Measurements from ENCODE around the gene COL17A1. TPM values are rescaled to one million over a fixed set of nuclear protein-coding genes. Genes with fewer than 3 reads are reported as not detected.

Gene COL17A1
- total RNA-seq, 1 experiment from 2014 or later = 3.5 TPM

DNA sequence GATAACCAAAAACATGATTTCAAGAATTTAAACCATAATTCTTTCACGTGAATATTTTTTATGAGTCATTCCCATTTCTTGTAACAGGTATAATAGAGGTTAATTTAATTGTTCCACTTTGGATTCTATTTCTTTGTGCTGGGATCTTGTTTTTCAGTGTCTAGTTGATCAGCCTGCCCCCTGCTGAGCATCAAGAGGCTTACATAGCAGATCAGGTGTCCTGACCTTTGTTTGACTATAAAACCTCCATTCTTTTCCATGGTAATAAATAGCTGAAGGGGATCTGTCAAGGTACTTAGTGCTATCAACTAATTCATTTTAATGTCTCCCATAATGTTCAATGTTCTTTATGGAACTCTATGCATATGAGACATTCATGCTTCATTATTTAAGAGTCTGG is 4.9 kb downstream of the COL17A1 start:
- Histone ChIP-seq H2AFZ (ENCODE audit: low read depth, low read length, poor library complexity, severe bottlenecking) (peak overlapping the region; percentile 64), H3K27ac (ENCODE audit: low read depth, low read length) (no peak overlapping the region), H3K4me2 (ENCODE audit: low read length) (no peak overlapping the region), H3K4me3 (replicated peaks in 1 of 2; ENCODE audit: low read depth in 1 of 2, low read length in 2 of 2) (no peak overlapping the region), H3K9me3 (ENCODE audit: control insufficient read depth in 1 of 2, insufficient read depth in 1 of 2, low read depth in 1 of 2, low read length in 2 of 2) (no peaks in the 10 kb centered on the region), H3K79me2 (ENCODE audit: insufficient read depth, low read length) (no peaks in the 10 kb centered on the region), H3K9ac (ENCODE audit: low read length) (no peak overlapping the region), H3K36me3 (ENCODE audit: control insufficient read depth in 1 of 2, insufficient read depth in 2 of 2, low read length in 2 of 2) (no peaks in the 10 kb centered on the region), H4K20me1 (ENCODE audit: insufficient read depth) (no peaks in the 10 kb centered on the region), H3K4me1 (ENCODE audit: control insufficient read depth in 1 of 2, insufficient read depth in 2 of 2, low read length in 2 of 2) (peaks cover 14 to 26% of the 10 kb centered on the region in 2 experiments), H3K27me3 (ENCODE audit: insufficient read depth, low read length) (no peaks in the 10 kb centered on the region), H3K9me2 (ENCODE audit: insufficient read depth) (no peaks in the 10 kb centered on the region)
- DNase-seq (ENCODE audit: low read depth, low spot score) = peak; percentile 59
- ChIA-PET RAD21 (ENCODE audit: low non-redundant PET in 1 of 2, low total read pairs in 2 of 2, uncharacterized antibody in 2 of 2, unreplicated experiment in 2 of 2) (interaction anchor here in 1 of 2 experiments (1.1 kb wide), 1 partner anchor 42 kb away, joined by 3 read pairs; no protein-coding TSS in a partner anchor), CTCF (interaction anchor here (0.6 to 1.6 kb wide), 6 partner anchors 35 to 193 kb away, joined by 3 to 7 read pairs (median 4); partner anchors contain the start of gene SFR1), POLR2A (interaction anchor here (1.2 kb wide), 1 partner anchor 192 kb away, joined by 3 read pairs; no protein-coding TSS in a partner anchor)
- intact Hi-C loops (cut with micrococcal nuclease) = loop anchor here (1.0 to 2.0 kb wide), 2 partner anchors 42 to 192 kb away; partner anchors contain the start of gene SFR1
- BruUV-seq (replicated peaks) = no TSS peak
- ATAC-seq = peak; percentile 78
- no peak for TF ChIP-seq FOSL1 (IDR thresholded peaks at IDR 0.05; ENCODE audit: low read depth)
- 0 out of 2 replicates have a peak, but pooled peaks have one; percentile 21 for TF ChIP-seq CEBPB (IDR thresholded peaks at IDR 0.05; ENCODE audit: low read depth)
- TF ChIP-seq, protein P1, sequence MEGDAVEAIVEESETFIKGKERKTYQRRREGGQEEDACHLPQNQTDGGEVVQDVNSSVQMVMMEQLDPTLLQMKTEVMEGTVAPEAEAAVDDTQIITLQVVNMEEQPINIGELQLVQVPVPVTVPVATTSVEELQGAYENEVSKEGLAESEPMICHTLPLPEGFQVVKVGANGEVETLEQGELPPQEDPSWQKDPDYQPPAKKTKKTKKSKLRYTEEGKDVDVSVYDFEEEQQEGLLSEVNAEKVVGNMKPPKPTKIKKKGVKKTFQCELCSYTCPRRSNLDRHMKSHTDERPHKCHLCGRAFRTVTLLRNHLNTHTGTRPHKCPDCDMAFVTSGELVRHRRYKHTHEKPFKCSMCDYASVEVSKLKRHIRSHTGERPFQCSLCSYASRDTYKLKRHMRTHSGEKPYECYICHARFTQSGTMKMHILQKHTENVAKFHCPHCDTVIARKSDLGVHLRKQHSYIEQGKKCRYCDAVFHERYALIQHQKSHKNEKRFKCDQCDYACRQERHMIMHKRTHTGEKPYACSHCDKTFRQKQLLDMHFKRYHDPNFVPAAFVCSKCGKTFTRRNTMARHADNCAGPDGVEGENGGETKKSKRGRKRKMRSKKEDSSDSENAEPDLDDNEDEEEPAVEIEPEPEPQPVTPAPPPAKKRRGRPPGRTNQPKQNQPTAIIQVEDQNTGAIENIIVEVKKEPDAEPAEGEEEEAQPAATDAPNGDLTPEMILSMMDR (IDR thresholded peaks at IDR 0.05 in 2 of 3, conservative IDR thresholded peaks at IDR 0.05 in 1 of 3; ENCODE audit: borderline replicate concordance in 1 of 3, insufficient read depth in 1 of 3, low read depth in 2 of 3, low read length in 2 of 3) = peak; percentile 60 to 69 (median 63); a peak in 5 of 6 replicates
- TF ChIP-seq RAD21 (IDR thresholded peaks at IDR 0.05; ENCODE audit: low read depth) = peak; percentile 60

DNA sequence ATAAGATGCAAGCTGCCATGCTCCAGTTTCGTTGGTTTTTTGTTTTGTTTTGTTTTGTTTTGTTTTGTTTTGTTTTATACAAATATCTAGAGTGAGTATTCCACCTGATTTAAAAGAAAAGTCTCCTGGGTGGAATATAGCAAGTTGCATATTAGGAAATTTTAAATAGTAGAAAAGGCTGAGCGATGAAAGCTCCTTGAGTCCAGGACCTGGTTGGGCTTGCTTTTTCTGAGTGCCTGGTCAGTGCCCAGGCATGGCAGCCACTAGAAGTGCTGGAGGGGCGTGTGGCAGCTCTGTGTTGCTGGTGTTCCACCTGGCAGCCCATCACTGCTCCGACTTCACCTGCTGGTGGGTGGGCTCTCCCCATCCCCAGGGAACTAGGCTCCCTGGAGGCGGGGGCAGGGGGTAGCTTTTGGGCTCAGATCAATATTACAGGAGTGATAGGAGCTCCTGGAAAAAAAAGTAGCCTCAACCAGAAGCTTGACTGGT is 8.0 kb downstream of the COL17A1 start:
- no peak overlapping the region; the same call in 1 of the 2 replicates for H3K4me2 ChIP-seq (ENCODE audit: low read length)
- BruUV-seq (replicated peaks) = no TSS peak
- RAD21 ChIA-PET (ENCODE audit: low non-redundant PET in 1 of 2, low total read pairs in 2 of 2, uncharacterized antibody in 2 of 2, unreplicated experiment in 2 of 2) = no interaction called here
- ATAC-seq = no peak
- H3K27me3 ChIP-seq (ENCODE audit: insufficient read depth, low read length) = no peaks in the 10 kb centered on the region
- intact Hi-C loops (cut with micrococcal nuclease) = no loop called here
- H3K9me3 ChIP-seq (ENCODE audit: control insufficient read depth in 1 of 2, insufficient read depth in 1 of 2, low read depth in 1 of 2, low read length in 2 of 2) = no peaks in the 10 kb centered on the region
- H4K20me1 ChIP-seq (ENCODE audit: insufficient read depth) = no peaks in the 10 kb centered on the region
- no peak overlapping the region for H3K9ac ChIP-seq (ENCODE audit: low read length)
- CTCF ChIA-PET = interaction anchor here (1.1 to 1.6 kb wide), 2 partner anchors 8 to 44 kb away, joined by 3 to 5 read pairs; partner anchors contain the start of gene SFR1
- H3K4me1 ChIP-seq (ENCODE audit: control insufficient read depth in 1 of 2, insufficient read depth in 2 of 2, low read length in 2 of 2) = peaks cover 13 to 20% of the 10 kb centered on the region in 2 experiments
- DNase-seq (ENCODE audit: low read depth, low spot score) = no peak
- H3K36me3 ChIP-seq (ENCODE audit: control insufficient read depth in 1 of 2, insufficient read depth in 2 of 2, low read length in 2 of 2) = no peaks in the 10 kb centered on the region
- no peaks in the 10 kb centered on the region for H3K79me2 ChIP-seq (ENCODE audit: insufficient read depth, low read length)
- no peaks in the 10 kb centered on the region for H3K9me2 ChIP-seq (ENCODE audit: insufficient read depth)
- H3K27ac ChIP-seq (ENCODE audit: low read depth, low read length) = no peak overlapping the region
- H3K4me3 ChIP-seq (replicated peaks in 1 of 2; ENCODE audit: low read depth in 1 of 2, low read length in 2 of 2) = no peak overlapping the region
- H2AFZ ChIP-seq (ENCODE audit: low read depth, low read length, poor library complexity, severe bottlenecking) = no peak overlapping the region
- POLR2A ChIA-PET = interaction anchor here (0.8 to 1.8 kb wide), 2 partner anchors 40 to 44 kb away, joined by 3 to 5 read pairs; partner anchors contain the start of gene SFR1
- no peak for TF ChIP-seq JUND (IDR thresholded peaks at IDR 0.05)
- TF ChIP-seq ELF1 (IDR thresholded peaks at IDR 0.05; ENCODE audit: borderline replicate concordance, low read depth) = no peak
- no peak for TF ChIP-seq EGR1 (IDR thresholded peaks at IDR 0.05; ENCODE audit: low read depth)
- TF ChIP-seq, protein P1 (IDR thresholded peaks at IDR 0.05 in 2 of 3, conservative IDR thresholded peaks at IDR 0.05 in 1 of 3; ENCODE audit: borderline replicate concordance in 1 of 3, insufficient read depth in 1 of 3, low read depth in 2 of 3, low read length in 2 of 3) = no peak
- TF ChIP-seq POLR2AphosphoS5 (IDR thresholded peaks at IDR 0.05; ENCODE audit: low read depth, low read length) = no peak
- TF ChIP-seq CEBPB (IDR thresholded peaks at IDR 0.05; ENCODE audit: low read depth) = no peak
- no peak for TF ChIP-seq CBX3 (IDR thresholded peaks at IDR 0.05; ENCODE audit: low read depth)
- no peak for TF ChIP-seq TCF7L2 (IDR thresholded peaks at IDR 0.05; ENCODE audit: borderline replicate concordance, extremely low read depth, insufficient read depth, insufficient read length)
